GM12865 (cell line): ENCODE results near the gene YJEFN3.

Source experiments
- DNase-seq: peaks from one replicate; pipeline ENCODE4 v3.0.0; 2010; ENCODE audit warnings: low read depth
- H3K4me3 ChIP-seq: 2 replicates; pipeline ENCODE4 v1.5.1; 2011; ENCODE audit warnings: mild to moderate bottlenecking, low read depth, low read length, control low read depth
- CTCF ChIP-seq: IDR thresholded peaks from 2 replicates; pipeline ENCODE4 v1.5.1; 2011; ENCODE audit warnings: low read length, control low read depth, low read depth, inconsistent platforms; ENCODE audit not compliant: insufficient read depth; ENCODE audit errors: missing control alignments

Gene YJEFN3

GRCh38 chr19:19515642-19516519 is 12.8 kb upstream of the YJEFN3 start, which contains the start of gene NDUFA13:
TSS of gene NDUFA13 (plus strand) at chr19:19516225. CDS start at chr19:19516239, 14 bp downstream.
- no peak for TF ChIP-seq CTCF
- DNase-seq, result peak; percentile 97
- peak within 1 kb of the TSS; percentile 100 for H3K4me3 ChIP-seq

- peak overlapping the region; percentile 100 for H3K4me3 ChIP-seq
- no peak for DNase-seq
- TF ChIP-seq CTCF, result no peak
These were observed 11.5 kb upstream of the YJEFN3 start for GRCh38 chr19:19517235-19517619.

- DNase-seq, result no peak
- no peak overlapping the region for H3K4me3 ChIP-seq
- no peak for TF ChIP-seq CTCF
These were observed 7.7 kb upstream of the YJEFN3 start for GRCh38 chr19:19520989-19521388.

GRCh38 chr19:19523177-19523576 is 5.5 kb upstream of the YJEFN3 start:
- DNase-seq, result no peak
- no peak for TF ChIP-seq CTCF
- no peak overlapping the region for H3K4me3 ChIP-seq

GRCh38 chr19:19524053-19524452 is 4.7 kb upstream of the YJEFN3 start:
- no peak overlapping the region for H3K4me3 ChIP-seq
- peak; percentile 47 for DNase-seq
- peak; percentile 9 for TF ChIP-seq CTCF

GRCh38 chr19:19525611-19526380 is 2.9 kb upstream of the YJEFN3 start:
- no peak for DNase-seq
- no peak overlapping the region for H3K4me3 ChIP-seq
- TF ChIP-seq CTCF, result no peak
